ENCODE results near the gene PPP6R2. TPM values are rescaled to one million over a fixed set of nuclear protein-coding genes. Genes with fewer than 3 reads are reported as not detected.

Gene PPP6R2
- polyA plus RNA-seq, 1 donor from 2014 or later: 85.4 TPM

DNA sequence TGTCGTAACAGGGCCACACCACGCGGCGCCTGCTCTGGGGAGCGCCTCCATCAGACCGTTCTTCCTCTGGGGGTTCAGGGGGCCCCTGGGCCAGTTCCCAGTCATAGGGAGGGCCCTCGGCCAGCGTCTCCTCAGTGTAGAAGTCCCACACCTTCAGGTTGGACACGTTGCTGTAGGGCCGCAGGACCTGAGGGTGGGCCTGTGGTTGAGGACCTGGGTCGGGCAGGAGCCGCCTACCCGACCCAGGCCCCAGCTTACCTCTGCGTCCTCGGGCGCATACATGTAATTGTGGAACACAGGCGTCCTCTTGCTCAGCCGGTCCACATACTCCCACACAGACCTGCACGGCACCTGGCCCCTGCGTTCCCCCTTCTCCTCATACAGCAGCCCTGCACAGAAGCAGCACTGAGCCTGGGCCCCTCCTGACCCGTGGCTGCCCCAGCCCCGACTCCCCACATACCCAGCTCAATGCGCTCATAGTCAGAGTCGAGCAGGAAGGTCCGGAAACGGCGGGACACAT is 111.5 kb downstream of the PPP6R2 start:
- H3K79me2 ChIP-seq (replicated peaks; ENCODE audit: insufficient read depth, low read length): no peaks in the 10 kb centered on the region
- no peak overlapping the region for H2AFZ ChIP-seq (ENCODE audit: low read depth, low read length)
- H3K4me3 ChIP-seq (ENCODE audit: low read length): no peak overlapping the region
- no peak overlapping the region for H3K9ac ChIP-seq (ENCODE audit: low read length)
- H3K9me3 ChIP-seq (ENCODE audit: low read length): no peaks in the 10 kb centered on the region
- H3K36me3 ChIP-seq (ENCODE audit: insufficient read depth, low read length): no peaks in the 10 kb centered on the region
- H3F3A ChIP-seq (ENCODE audit: insufficient read depth, low read length, poor library complexity, severe bottlenecking): no peaks in the 10 kb centered on the region
- no peak overlapping the region for H3K4me2 ChIP-seq (ENCODE audit: low read length)
- no peak overlapping the region for H3K27ac ChIP-seq (ENCODE audit: low read length)
- H4K20me1 ChIP-seq (ENCODE audit: insufficient read depth): no peaks in the 10 kb centered on the region
- H3K9me2 ChIP-seq (ENCODE audit: insufficient read depth, low read length): no peaks in the 10 kb centered on the region
- H3K27me3 ChIP-seq (ENCODE audit: insufficient read depth, low read depth, low read length): no peaks in the 10 kb centered on the region
- TF ChIP-seq POLR2AphosphoS5 (IDR thresholded peaks at IDR 0.05) (no peak), RAD21 (conservative IDR thresholded peaks at IDR 0.05) (no peak), EZH2 (IDR thresholded peaks at IDR 0.05; ENCODE audit: borderline replicate concordance, insufficient read depth, low read length, poor library complexity, severe bottlenecking) (no peak), MXI1 (conservative IDR thresholded peaks at IDR 0.05; ENCODE audit: poor library complexity, severe bottlenecking) (no peak), SMC3 (conservative IDR thresholded peaks at IDR 0.05; ENCODE audit: poor library complexity) (no peak), EP300 (conservative IDR thresholded peaks at IDR 0.05; ENCODE audit: poor library complexity, severe bottlenecking) (no peak), TAF1 (IDR thresholded peaks at IDR 0.05; ENCODE audit: low read depth) (no peak)
- TF ChIP-seq, protein P1, sequence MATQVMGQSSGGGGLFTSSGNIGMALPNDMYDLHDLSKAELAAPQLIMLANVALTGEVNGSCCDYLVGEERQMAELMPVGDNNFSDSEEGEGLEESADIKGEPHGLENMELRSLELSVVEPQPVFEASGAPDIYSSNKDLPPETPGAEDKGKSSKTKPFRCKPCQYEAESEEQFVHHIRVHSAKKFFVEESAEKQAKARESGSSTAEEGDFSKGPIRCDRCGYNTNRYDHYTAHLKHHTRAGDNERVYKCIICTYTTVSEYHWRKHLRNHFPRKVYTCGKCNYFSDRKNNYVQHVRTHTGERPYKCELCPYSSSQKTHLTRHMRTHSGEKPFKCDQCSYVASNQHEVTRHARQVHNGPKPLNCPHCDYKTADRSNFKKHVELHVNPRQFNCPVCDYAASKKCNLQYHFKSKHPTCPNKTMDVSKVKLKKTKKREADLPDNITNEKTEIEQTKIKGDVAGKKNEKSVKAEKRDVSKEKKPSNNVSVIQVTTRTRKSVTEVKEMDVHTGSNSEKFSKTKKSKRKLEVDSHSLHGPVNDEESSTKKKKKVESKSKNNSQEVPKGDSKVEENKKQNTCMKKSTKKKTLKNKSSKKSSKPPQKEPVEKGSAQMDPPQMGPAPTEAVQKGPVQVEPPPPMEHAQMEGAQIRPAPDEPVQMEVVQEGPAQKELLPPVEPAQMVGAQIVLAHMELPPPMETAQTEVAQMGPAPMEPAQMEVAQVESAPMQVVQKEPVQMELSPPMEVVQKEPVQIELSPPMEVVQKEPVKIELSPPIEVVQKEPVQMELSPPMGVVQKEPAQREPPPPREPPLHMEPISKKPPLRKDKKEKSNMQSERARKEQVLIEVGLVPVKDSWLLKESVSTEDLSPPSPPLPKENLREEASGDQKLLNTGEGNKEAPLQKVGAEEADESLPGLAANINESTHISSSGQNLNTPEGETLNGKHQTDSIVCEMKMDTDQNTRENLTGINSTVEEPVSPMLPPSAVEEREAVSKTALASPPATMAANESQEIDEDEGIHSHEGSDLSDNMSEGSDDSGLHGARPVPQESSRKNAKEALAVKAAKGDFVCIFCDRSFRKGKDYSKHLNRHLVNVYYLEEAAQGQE (IDR thresholded peaks at IDR 0.05; ENCODE audit: borderline replicate concordance): no peak
- TF ChIP-seq, protein P2, sequence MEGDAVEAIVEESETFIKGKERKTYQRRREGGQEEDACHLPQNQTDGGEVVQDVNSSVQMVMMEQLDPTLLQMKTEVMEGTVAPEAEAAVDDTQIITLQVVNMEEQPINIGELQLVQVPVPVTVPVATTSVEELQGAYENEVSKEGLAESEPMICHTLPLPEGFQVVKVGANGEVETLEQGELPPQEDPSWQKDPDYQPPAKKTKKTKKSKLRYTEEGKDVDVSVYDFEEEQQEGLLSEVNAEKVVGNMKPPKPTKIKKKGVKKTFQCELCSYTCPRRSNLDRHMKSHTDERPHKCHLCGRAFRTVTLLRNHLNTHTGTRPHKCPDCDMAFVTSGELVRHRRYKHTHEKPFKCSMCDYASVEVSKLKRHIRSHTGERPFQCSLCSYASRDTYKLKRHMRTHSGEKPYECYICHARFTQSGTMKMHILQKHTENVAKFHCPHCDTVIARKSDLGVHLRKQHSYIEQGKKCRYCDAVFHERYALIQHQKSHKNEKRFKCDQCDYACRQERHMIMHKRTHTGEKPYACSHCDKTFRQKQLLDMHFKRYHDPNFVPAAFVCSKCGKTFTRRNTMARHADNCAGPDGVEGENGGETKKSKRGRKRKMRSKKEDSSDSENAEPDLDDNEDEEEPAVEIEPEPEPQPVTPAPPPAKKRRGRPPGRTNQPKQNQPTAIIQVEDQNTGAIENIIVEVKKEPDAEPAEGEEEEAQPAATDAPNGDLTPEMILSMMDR (IDR thresholded peaks at IDR 0.05; ENCODE audit: poor library complexity, severe bottlenecking): no peak

DNA sequence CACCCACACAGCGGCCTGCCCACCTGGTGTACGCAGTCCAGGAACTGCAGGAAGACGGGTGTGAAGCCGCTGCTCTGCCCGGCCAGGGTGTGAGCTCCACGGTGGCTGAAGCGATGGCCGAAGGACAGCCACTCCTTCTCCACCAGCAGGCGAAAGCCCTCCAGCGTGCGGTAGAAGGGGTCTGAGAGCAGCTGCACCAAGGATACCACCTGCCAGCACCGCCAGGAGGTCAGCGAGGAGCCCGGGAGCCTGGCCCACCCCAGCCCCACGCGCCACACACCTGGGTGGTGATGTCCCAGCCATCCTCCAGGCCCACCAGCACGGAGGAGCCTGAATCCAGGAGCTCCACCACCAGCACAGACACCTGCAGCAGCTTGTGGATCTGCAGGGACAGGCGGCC is 112.1 kb downstream of the PPP6R2 start:
- no peaks in the 10 kb centered on the region for H3K36me3 ChIP-seq (ENCODE audit: insufficient read depth, low read length)
- H3K27ac ChIP-seq (ENCODE audit: low read length): no peak overlapping the region
- H3K9me2 ChIP-seq (ENCODE audit: insufficient read depth, low read length): no peaks in the 10 kb centered on the region

More for the DNA sequence above, 112.1 kb downstream of the PPP6R2 start:
- Histone ChIP-seq H3K4me2 (ENCODE audit: low read length) (no peak overlapping the region), H2AFZ (ENCODE audit: low read depth, low read length) (no peak overlapping the region), H4K20me1 (ENCODE audit: insufficient read depth) (no peaks in the 10 kb centered on the region), H3K4me3 (ENCODE audit: low read length) (no peak overlapping the region), H3K9me3 (ENCODE audit: low read length) (no peaks in the 10 kb centered on the region), H3K27me3 (ENCODE audit: insufficient read depth, low read depth, low read length) (no peaks in the 10 kb centered on the region), H3F3A (ENCODE audit: insufficient read depth, low read length, poor library complexity, severe bottlenecking) (no peaks in the 10 kb centered on the region), H3K79me2 (replicated peaks; ENCODE audit: insufficient read depth, low read length) (no peaks in the 10 kb centered on the region), H3K9ac (ENCODE audit: low read length) (no peak overlapping the region)
- TF ChIP-seq EZH2 (IDR thresholded peaks at IDR 0.05; ENCODE audit: borderline replicate concordance, insufficient read depth, low read length, poor library complexity, severe bottlenecking): no peak
- TF ChIP-seq, protein P2 (IDR thresholded peaks at IDR 0.05; ENCODE audit: poor library complexity, severe bottlenecking): no peak
- TF ChIP-seq, protein P1 (IDR thresholded peaks at IDR 0.05; ENCODE audit: borderline replicate concordance): no peak
- TF ChIP-seq MXI1 (conservative IDR thresholded peaks at IDR 0.05; ENCODE audit: poor library complexity, severe bottlenecking): no peak
- TF ChIP-seq POLR2AphosphoS5 (IDR thresholded peaks at IDR 0.05): no peak
- no peak for TF ChIP-seq RAD21 (conservative IDR thresholded peaks at IDR 0.05)
- no peak for TF ChIP-seq TAF1 (IDR thresholded peaks at IDR 0.05; ENCODE audit: low read depth)
- TF ChIP-seq EP300 (conservative IDR thresholded peaks at IDR 0.05; ENCODE audit: poor library complexity, severe bottlenecking): no peak

Data from neural cell (in vitro differentiated cells).